K562 (cell line): ENCODE results near the gene P2RY8. TPM values are rescaled to one million over a fixed set of nuclear protein-coding genes. Genes with fewer than 3 reads are reported as not detected.
"Not testable (repeated sequence)": the region's sequence is repeated elsewhere in the genome, so short reads cannot be mapped to it uniquely, and the experiment has no call there.

Source experiments
- ATAC-seq: fragments of 200-7000 bp; cut with Tn5 transposase; 3 replicates; pipeline ENCODE4 v1.9.1; 2020; ENCODE audit warnings: moderate library complexity
- BruUV-seq: library from RNA; stranded (reverse); fragments of 400-500 nt; replicated peaks from 2 replicates; lab custom pipeline; 2021; lab: Mats Ljungman, UMichigan
- CTCF ChIA-PET: fragments of 300-600 bp; formaldehyde crosslinking; extraction: SDS; loops from one replicate; lab custom pipeline; 2021; ENCODE audit warnings: low intra/inter-chr PET ratio; lab: Yijun Ruan, JAX
- POLR2A ChIA-PET: fragments of 300-600, 350-650 bp; sonication (Branson Sonifier 250); formaldehyde crosslinking; extraction: SDS; loops from one replicate; lab custom pipeline; 2021; ENCODE audit warnings: antibody characterized with exemption, inconsistent platforms; lab: Yijun Ruan, JAX
- DNase-seq, 4 experiments: peaks; one replicate each; pipeline versions ENCODE4 v3.0.0 to v3.0.0-alpha.2; 2011 to 2018; ENCODE audit warnings: low spot score in 3 of 4, mixed read lengths in 3 of 4; ENCODE audit errors: extremely low read depth in 1 of 4
- FAIRE-seq: peaks from 2 replicates; lab custom pipeline; 2011; peaks lifted over from hg19 to GRCh38; lab: Jason Lieb, UNC
- H2AFZ ChIP-seq: 2 replicates; pipeline ENCODE4 v1.6.0; 2011; ENCODE audit warnings: low read depth, low read length, control low read depth, inconsistent platforms
- H3K27ac ChIP-seq: fragments of 200-600 bp; 3 replicates; pipeline ENCODE4 v1.8.0; 2011; ENCODE audit warnings: low read depth, mild to moderate bottlenecking, control low read depth, inconsistent platforms, low read length, moderate library complexity, mixed read lengths; ENCODE audit errors: extremely low read depth
- H3K27me3 ChIP-seq, 2 experiments: fragments of 300-600 bp in 1 of 2; 2 replicates in 1 of 2; 3 replicates in 1 of 2; pipeline versions ENCODE4 v1.6.0 to v1.8.0; 2011; ENCODE audit warnings: inconsistent platforms in 2 of 2, low read length in 2 of 2, mild to moderate bottlenecking in 1 of 2, mixed read lengths in 1 of 2, moderate library complexity in 1 of 2; ENCODE audit not compliant: control insufficient read depth in 2 of 2, insufficient read depth in 2 of 2
- H3K36me3 ChIP-seq: fragments of 300-600 bp; 3 replicates; pipeline ENCODE4 v1.8.0; 2011; ENCODE audit warnings: mild to moderate bottlenecking, low read length, inconsistent platforms; ENCODE audit not compliant: control insufficient read depth, insufficient read depth
- H3K4me1 ChIP-seq, 2 experiments: fragments of 200-600 bp in 1 of 2; replicated peaks in 1 of 2; 2 replicates in 1 of 2; 3 replicates in 1 of 2; pipeline versions ENCODE4 v1.5.1 to v1.8.0; 2011; ENCODE audit warnings: inconsistent platforms in 2 of 2, low read length in 2 of 2, mild to moderate bottlenecking in 1 of 2, mixed read lengths in 1 of 2, moderate library complexity in 1 of 2; ENCODE audit not compliant: control insufficient read depth in 2 of 2, insufficient read depth in 2 of 2
- H3K4me2 ChIP-seq: 2 replicates; pipeline ENCODE4 v1.6.1; 2011; ENCODE audit warnings: low read length, control low read depth, inconsistent platforms, mixed read lengths; ENCODE audit not compliant: insufficient read depth
- H3K4me3 ChIP-seq: fragments of 200-600 bp; sonication (generic), shearing (Covaris generic); 2 replicates; pipeline ENCODE4 v1.5.1; 2016; ENCODE audit warnings: control low read depth, inconsistent platforms
- H3K79me2 ChIP-seq: fragments of 200-600 bp; 3 replicates; pipeline ENCODE4 v1.8.0; 2011; ENCODE audit warnings: low read length, inconsistent platforms; ENCODE audit not compliant: control insufficient read depth, insufficient read depth
- H3K9ac ChIP-seq, 2 experiments: 2 replicates each; pipeline versions ENCODE4 v1.6.0 to v1.6.1; 2011; ENCODE audit warnings: low read depth in 2 of 2, low read length in 2 of 2, control low read depth in 1 of 2, inconsistent platforms in 1 of 2, mild to moderate bottlenecking in 1 of 2, mixed read lengths in 1 of 2; ENCODE audit not compliant: insufficient read depth in 1 of 2
- H3K9me1 ChIP-seq: one replicate; pipeline ENCODE4 v1.6.0; 2011; ENCODE audit warnings: inconsistent platforms, mild to moderate bottlenecking, low read length, moderate library complexity; ENCODE audit not compliant: control insufficient read depth, insufficient read depth
- H3K9me3 ChIP-seq: replicated peaks from 2 replicates; pipeline ENCODE4 v1.5.1; 2011; ENCODE audit warnings: low read depth, low read length, inconsistent platforms; ENCODE audit not compliant: control insufficient read depth, insufficient read depth
- H4K20me1 ChIP-seq: replicated peaks from 2 replicates; pipeline ENCODE4 v1.6.1; 2011; ENCODE audit warnings: low read length, inconsistent platforms, mixed read lengths; ENCODE audit not compliant: control insufficient read depth, insufficient read depth
- CEBPB ChIP-seq: fragments of 450-650 bp; IDR thresholded peaks from 2 replicates; pipeline ENCODE4 v1.6.1; 2016; ENCODE audit warnings: missing genetic modification characterization, missing compliant biosample characterization
- CEBPG ChIP-seq, 3 experiments: fragments of 200-800 bp in 1 of 3; sonication (Bioruptor generic) in 1 of 3; sonication (generic) in 1 of 3; formaldehyde crosslinking in 1 of 3; IDR thresholded peaks in 2 of 3; conservative IDR thresholded peaks in 1 of 3; 2 replicates each; pipeline versions ENCODE4 v1.6.1 to v1.8.0; 2016 to 2022; ENCODE audit warnings: missing compliant biosample characterization in 2 of 3, missing genetic modification characterization in 2 of 3, mild to moderate bottlenecking in 1 of 3, missing genetic modification reagents in 1 of 3
- GATA2 ChIP-seq: sonication (generic); formaldehyde crosslinking; IDR thresholded peaks from 2 replicates; pipeline ENCODE4 v1.4.0; 2020; ENCODE audit warnings: mild to moderate bottlenecking, missing genetic modification reagents
- HNRNPLL ChIP-seq: fragments of 200-400 bp; formaldehyde crosslinking; IDR thresholded peaks from 2 replicates; pipeline ENCODE4 v1.6.1; 2017; ENCODE audit warnings: low read length, low read depth, mild to moderate bottlenecking; ENCODE audit not compliant: poor library complexity, severe bottlenecking
- PKNOX1 ChIP-seq: fragments of 450-650 bp; IDR thresholded peaks from 2 replicates; pipeline ENCODE4 v1.6.1; 2016
- PRDM10 ChIP-seq: fragments of 450-650 bp; IDR thresholded peaks from 2 replicates; pipeline ENCODE4 v1.6.1; 2018; ENCODE audit not compliant: partially characterized antibody
- PTBP1 ChIP-seq: fragments of 200-400 bp; formaldehyde crosslinking; IDR thresholded peaks from 2 replicates; pipeline ENCODE4 v1.6.1; 2017; ENCODE audit warnings: low read depth, low read length
- SMARCC2 ChIP-seq: fragments of 450-650 bp; IDR thresholded peaks from 2 replicates; pipeline ENCODE4 v1.6.1; 2017; ENCODE audit warnings: antibody characterized with exemption, moderate library complexity, mild to moderate bottlenecking, low read depth
- SNAPC5 ChIP-seq: fragments of 250-450 bp; sonication (Bioruptor Pico); IDR thresholded peaks from 2 replicates; pipeline ENCODE4 v1.8.0; 2021; ENCODE audit warnings: moderate library complexity, mild to moderate bottlenecking, inconsistent platforms
- TCF3 ChIP-seq: sonication (generic); formaldehyde crosslinking; IDR thresholded peaks from 2 replicates; pipeline ENCODE4 v1.4.0; 2020; ENCODE audit warnings: mild to moderate bottlenecking, missing genetic modification reagents
- WGBS: fragments of 100-300 bp; shearing (Covaris generic); methylation state at CpG from one replicate; pipeline ENCODE4 v1.1.6; 2016; ENCODE audit warnings: low coverage, mixed read lengths; ENCODE audit not compliant: insufficient coverage; ENCODE audit errors: missing lambda C conversion rate; 5-methylcytosine and 5-hydroxymethylcytosine counted together
- in situ Hi-C: fragments of 300-500 bp; cut with MboI; formaldehyde crosslinking; loops from 4 replicates; pipeline ENCODE4 v1.15.0; 2018; ENCODE audit warnings: inconsistent platforms, mixed read lengths
- intact Hi-C: fragments of 100-400 bp; cut with micrococcal nuclease; formaldehyde crosslinking; loops from 2 replicates; pipeline ENCODE4 v1.14.2; 2022
- polyA plus RNA-seq, 8 experiments: library from polyadenylated mRNA; depleted of rRNA in 4 of 8; stranded (reverse) in 5 of 8; unstranded in 3 of 8; fragments of >200 nt; fragmentation: Nextera tagmentation in 2 of 8; fragmentation: Illumina TruSeq in 1 of 8; extraction: Ambion mirVana in 2 of 8; extraction: Trizol in 1 of 8; gene quantifications; 2 replicates each; pipeline versions ENCODE4 v1.2.1 to v1.2.3, GENCODE V29; 2011 to 2014; ENCODE audit warnings: inconsistent platforms in 1 of 8, missing spikeins in 1 of 8
- total RNA-seq, 7 experiments: library from RNA; depleted of rRNA in 6 of 7; stranded (reverse); fragments of >200 nt in 6 of 7; fragmentation: Illumina TruSeq in 2 of 7; extraction: Trizol in 2 of 7; gene quantifications; 2 replicates each; pipeline versions ENCODE4 v1.2.1 to v1.2.3, GENCODE V29; 2011 to 2021; ENCODE audit warnings: low replicate concordance in 1 of 7

The P2RY8 gene
- total and polyA plus RNA-seq, 9 of the 15 experiments (the other 6 are each of a cell fraction or from before 2014, with no cell fraction given): 0.04 to 0.69 (median 0.08) TPM; not detected in 3

- H3K79me2 ChIP-seq; H3K9me1 ChIP-seq; FAIRE-seq; H3K36me3 ChIP-seq; POLR2A ChIA-PET; H3K4me1 ChIP-seq; H4K20me1 ChIP-seq; CTCF ChIA-PET; H3K27ac ChIP-seq; H3K27me3 ChIP-seq; ATAC-seq; DNase-seq; H3K9me3 ChIP-seq; BruUV-seq; H3K4me2 ChIP-seq; H3K4me3 ChIP-seq; H3K9ac ChIP-seq; TF ChIP-seq CEBPG (CRISPR knock-in tag; IDR thresholded peaks at IDR 0.05): not testable (repeated sequence)
- in situ Hi-C loops (loop anchor here (5.0 kb wide), 1 partner anchor 55 kb away; no protein-coding TSS in a partner anchor), intact Hi-C loops (loop anchor here (5.0 kb wide), 1 partner anchor 85 kb away; the partner anchor contains the start of gene ASMTL)
- TF ChIP-seq CEBPB (tag): peak; percentile 4; the same call in 1 of the 2 replicates
- TF ChIP-seq CEBPG (tag; conservative IDR thresholded peaks at IDR 0.05 in 1 of 2, IDR thresholded peaks at IDR 0.05 in 1 of 2): 0 out of 4 replicates have a peak, but pooled peaks of 1 of the 2 experiments have one; percentile 1
- WGBS: 59% methylated on average over 6 of the region's 7 CpGs
- peak overlapping the region; percentile 52; the same call in 1 of the 2 replicates for H2AFZ ChIP-seq
Observed at GRCh38 chrX:1537716-1538090, 718 bp upstream of the P2RY8 start.

GRCh38 chrX:1536712-1537030, 314 bp downstream of the P2RY8 start:
- H3K4me1 ChIP-seq: peaks cover 0 to 5% of the 10 kb centered on the region in 2 experiments; a peak in 2 of 5 replicates
- no peak overlapping the region for H3K4me3 ChIP-seq
- intact Hi-C loops (loop anchor here (5.0 kb wide), 1 partner anchor 84 kb away; the partner anchor contains the start of gene ASMTL), in situ Hi-C loops (loop anchor here (5.0 kb wide), 1 partner anchor 54 kb away; no protein-coding TSS in a partner anchor)
- ChIA-PET CTCF (no interaction called here), POLR2A (no interaction called here)
- WGBS: 50% methylated on average over 12 of the region's 17 CpGs
- H3K36me3 ChIP-seq: no peaks in the 10 kb centered on the region
- no peaks in the 10 kb centered on the region for H3K9me1 ChIP-seq
- H3K9ac ChIP-seq: peak overlapping the region in 1 of 2 experiments; percentile 52; a peak in 2 of 4 replicates
- H3K9me3 ChIP-seq: no peaks in the 10 kb centered on the region
- H2AFZ ChIP-seq: no peak overlapping the region
- H3K27ac ChIP-seq: no peak overlapping the region
- no peaks in the 10 kb centered on the region for H3K27me3 ChIP-seq
- no peak for DNase-seq
- no peak for ATAC-seq
- no peak overlapping the region for H3K4me2 ChIP-seq
- no peaks in the 10 kb centered on the region for H4K20me1 ChIP-seq
- BruUV-seq: no TSS peak
- no peaks in the 10 kb centered on the region for H3K79me2 ChIP-seq
- no peak for FAIRE-seq
- no peak for TF ChIP-seq GATA2 (CRISPR knock-in tag)
- no peak for TF ChIP-seq PTBP1
- no peak for TF ChIP-seq HNRNPLL
- no peak for TF ChIP-seq SMARCC2
- TF ChIP-seq PKNOX1: no peak
- no peak for TF ChIP-seq TCF3
- TF ChIP-seq SNAPC5 (CRISPR knock-in tag): no peak
- TF ChIP-seq PRDM10: no peak
